Measurements from ENCODE around the gene BPIFB2.
"Not testable (repeated sequence)": the region's sequence is repeated elsewhere in the genome, so short reads cannot be mapped to it uniquely, and the experiment has no call there.

Gene BPIFB2

GRCh38 chr20:33042983-33043730 is 35.7 kb downstream of the BPIFB2 start:
- no peak for DNase-seq

- DNase-seq: no peak
Observed at GRCh38 chr20:33043731-33044181, 36.3 kb downstream of the BPIFB2 start.

- DNase-seq: not testable (repeated sequence)
Observed at GRCh38 chr20:33045129-33045721, 37.7 kb downstream of the BPIFB2 start.

DNA sequence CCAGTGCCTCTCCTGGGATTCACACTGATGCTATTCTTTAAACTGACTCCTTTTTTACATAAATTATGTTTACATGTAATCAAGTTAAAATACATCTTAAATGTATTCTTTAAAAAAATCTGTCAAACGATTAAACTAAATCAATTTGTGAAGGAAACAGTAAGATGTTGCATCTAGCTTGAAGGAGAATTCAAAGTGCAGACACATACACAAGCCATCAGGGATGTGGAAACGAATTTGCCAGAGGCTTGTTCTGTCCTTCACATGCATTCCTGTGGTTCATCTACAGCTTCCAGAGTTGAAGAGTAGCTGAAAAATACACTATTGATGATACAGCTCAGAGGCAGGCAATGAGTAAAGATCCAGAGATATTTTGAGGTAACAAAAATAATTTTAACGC is 38.9 kb downstream of the BPIFB2 start:
- no peak for DNase-seq

DNA sequence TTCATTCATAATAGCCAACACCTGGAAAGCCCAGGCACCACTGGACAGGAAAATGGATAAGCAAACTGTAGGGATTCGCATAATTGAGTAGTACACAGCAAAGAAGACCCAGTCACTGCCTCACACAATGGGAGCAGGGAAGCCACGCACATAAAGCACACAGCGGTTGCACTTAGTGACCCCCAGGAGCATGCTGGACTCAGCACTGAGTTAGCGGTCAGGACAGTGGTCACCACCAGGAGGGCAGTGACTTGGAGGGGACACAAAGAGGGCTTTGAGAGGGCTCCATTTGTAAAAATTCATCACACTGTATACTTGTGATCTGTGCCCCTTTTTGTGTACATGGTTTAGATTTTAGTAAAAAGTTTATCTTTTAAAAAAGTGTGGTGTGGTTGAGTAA is 43.8 kb downstream of the BPIFB2 start:
- no peak for DNase-seq

GRCh38 chr20:33053291-33054106 is 46.0 kb downstream of the BPIFB2 start, which contains the start of gene BPIFB3:
Gene BPIFB3 (plus strand): TSS chr20:33053903. CDS start chr20:33055436, 1,533 bp downstream.
- no peak for DNase-seq

DNA sequence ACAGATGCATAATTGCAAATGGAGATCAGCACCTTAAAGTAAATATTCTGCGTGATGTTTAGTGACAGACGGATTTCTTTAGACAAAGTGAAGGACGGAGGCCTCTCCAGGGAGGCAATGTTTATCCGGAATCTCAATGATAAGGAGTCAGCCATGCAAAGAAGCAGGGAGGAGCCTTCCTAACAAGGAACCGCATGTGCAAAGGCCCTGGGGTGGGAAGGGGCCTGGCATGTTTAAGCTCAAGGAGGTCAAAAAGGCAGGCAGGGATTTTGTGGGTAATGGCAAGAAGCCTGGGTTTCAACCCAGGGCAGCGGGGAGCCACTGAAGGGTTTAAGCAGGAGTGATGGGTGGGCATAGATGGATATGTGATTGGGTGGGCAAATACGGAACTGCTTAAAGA is 46.9 kb downstream of the BPIFB2 start:
- no peak for DNase-seq

DNA sequence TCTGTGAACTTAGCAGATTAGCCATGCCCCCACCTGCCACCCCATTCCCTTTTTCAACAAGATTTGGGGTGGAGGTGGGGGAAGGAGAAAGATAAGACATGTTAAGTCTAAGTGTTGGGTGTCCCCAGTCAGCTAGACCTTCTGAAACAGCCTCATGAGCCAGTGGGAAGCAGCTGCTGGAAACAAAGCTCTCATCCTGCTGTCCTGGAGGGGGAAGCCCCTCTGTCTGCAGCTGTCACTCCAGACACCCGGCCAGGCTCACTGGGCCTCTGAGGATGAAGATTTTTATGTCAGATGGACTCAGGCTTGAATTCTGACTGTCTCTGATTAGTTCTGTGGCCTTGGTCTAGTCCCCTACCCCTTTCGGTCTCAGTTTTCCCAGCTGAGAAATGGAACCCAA is 47.3 kb downstream of the BPIFB2 start:
- no peak for DNase-seq

GRCh38 chr20:33059136-33059535 is 51.6 kb downstream of the BPIFB2 start:
- DNase-seq: no peak

DNA sequence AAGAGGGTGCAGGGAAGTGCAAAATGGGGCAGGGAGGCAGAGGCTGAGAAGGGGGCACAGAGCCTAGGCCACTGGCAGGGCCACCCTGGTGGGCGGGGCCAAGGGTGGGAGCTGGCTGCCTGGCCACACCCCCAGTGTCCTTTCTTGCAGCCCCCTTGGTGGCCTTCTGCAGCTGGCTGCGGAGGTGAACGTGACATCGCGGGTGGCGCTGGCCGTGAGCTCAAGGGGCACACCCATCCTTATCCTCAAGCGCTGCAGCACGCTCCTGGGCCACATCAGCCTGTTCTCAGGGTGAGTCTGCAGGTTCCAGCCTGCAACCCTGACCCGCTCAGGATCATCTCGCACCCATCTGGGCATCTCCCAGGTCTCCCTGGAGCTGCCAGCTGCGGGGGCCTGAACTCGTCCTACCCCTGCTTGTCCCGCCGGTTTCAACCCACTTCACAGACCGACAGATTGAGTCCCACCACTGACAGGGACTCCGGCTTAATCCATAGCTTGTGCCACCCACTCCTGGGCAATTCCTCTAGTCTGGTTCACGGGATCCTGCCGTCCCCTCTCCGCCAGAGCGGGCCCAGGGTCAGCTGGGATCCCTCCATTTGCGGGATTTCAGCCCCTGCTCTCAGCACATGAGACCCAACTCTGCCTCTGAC is 52.4 kb downstream of the BPIFB2 start:
- DNase-seq: no peak

- DNase-seq: no peak
Observed at GRCh38 chr20:33061658-33062028, 54.1 kb downstream of the BPIFB2 start.

GRCh38 chr20:33062105-33062824 is 54.8 kb downstream of the BPIFB2 start:
- DNase-seq: no peak

- DNase-seq: no peak
Observed at GRCh38 chr20:33062825-33063149, 55.3 kb downstream of the BPIFB2 start.

- no peak for DNase-seq
Observed at GRCh38 chr20:33063271-33063670, 55.8 kb downstream of the BPIFB2 start.

- no peak for DNase-seq
Observed at GRCh38 chr20:33064572-33065287, 57.2 kb downstream of the BPIFB2 start.

- DNase-seq: no peak
Observed at GRCh38 chr20:33065785-33066184, 58.3 kb downstream of the BPIFB2 start.

- no peak for DNase-seq
Observed at GRCh38 chr20:33067806-33068205, 60.3 kb downstream of the BPIFB2 start.

DNA sequence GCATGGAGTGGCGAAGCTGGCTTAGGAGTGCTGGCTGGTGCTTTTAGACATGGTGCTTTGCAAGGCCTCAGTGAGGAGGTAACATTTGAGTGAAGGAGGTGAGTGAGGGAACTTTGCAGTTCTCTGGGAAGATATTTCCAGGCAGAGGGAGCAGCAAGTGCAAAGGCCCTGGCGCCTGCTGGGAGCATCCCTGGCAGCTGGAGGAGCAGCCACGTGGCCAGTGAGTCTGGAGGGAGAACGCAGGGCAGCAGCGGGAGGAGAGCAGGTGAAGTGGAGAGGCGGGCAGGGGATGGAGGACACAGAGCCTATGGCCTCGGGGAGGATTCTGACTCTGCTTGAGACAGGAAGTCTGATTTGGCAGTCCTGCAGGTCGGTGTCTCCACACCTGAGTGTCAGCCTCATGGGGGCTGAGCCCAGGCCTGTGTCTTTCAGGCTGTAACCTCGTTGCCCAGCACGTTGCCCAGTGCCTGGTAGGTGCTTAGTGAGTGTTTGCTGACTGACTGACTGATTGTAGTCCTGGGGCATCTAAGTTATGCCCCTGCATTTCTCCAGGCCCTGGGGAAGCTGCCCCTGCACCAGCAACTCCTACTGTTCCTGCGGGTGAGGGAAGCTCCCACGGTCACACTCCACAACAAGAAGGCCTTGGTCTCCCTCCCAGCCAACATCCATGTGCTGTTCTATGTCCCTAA is 60.9 kb downstream of the BPIFB2 start:
- no peak for DNase-seq

DNA sequence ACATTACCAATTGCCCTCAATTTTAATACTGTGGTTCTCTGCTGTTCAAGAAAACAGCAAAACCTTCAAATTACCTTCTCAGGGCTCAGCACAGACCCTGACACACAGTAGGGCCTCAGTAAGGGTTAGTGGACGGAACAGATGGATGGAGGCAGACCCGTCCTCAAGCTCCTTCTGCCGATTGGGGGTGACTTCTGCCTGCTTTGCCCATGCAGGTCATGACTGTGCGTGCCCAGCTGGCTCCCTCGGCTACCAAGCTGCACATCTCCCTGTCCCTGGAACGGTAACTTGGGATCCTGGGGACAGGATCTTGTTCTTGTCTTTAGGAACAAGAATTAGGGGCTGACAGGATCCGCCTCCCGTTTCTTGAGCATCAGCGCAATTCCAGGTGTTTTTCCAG is 62.2 kb downstream of the BPIFB2 start:
- DNase-seq: no peak

DNA sequence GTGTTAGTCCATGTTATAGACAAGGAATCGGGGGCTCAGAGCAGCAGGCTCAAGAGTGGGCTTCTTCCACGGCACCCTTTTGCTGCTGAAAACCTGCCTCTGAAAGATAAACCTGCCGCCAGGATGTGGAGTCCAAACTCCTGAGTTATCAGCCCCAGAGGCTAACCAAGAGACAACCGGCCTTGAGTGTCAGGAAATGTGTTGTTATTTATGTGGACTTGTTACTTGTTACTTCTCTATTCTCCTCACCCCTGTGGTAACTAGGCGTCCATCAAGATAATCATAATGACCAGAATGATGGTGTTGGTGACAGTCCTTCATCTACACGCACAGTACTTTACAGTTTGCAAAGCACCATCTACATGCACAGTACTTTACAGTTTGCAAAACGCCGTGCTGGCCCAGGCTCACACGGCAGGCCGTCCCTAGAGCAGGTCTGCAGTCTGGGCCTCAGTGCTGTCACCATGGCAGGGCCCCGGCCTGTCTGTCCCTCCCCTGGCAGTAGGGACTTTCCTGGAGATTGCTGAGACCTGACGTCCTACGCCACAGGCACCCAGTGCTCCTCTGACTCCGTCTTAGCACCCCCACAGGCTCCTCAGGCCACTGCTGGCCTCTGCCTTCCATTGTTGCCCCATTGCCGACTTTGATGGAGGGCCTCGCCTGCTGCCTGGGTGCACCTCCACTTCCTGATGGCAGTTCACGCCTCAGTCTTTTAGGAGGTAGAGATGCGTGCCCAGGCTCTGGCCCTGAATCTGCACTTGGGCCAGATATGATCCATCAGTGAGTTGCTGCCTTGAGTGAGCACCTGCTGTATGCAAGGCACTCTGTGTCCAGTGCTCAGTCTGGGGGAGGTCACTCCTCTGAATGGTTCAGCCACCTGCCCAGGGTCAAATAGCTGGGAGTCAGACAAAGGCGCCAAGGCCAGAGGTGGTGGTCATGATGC is 62.9 kb downstream of the BPIFB2 start:
- no peak for DNase-seq

All from T-helper 2 cell (primary cell).